Peyer's patch (tissue), 4 donors: Measurements from ENCODE around the gene APOL5. TPM values are rescaled to one million over a fixed set of nuclear protein-coding genes. Genes with fewer than 3 reads are reported as not detected.
"Not testable (repeated sequence)": the region's sequence is repeated elsewhere in the genome, so short reads cannot be mapped to it uniquely, and the experiment has no call there.

ENCODE experiments used
- DNase-seq, 3 donors: peaks; one replicate each; pipeline ENCODE4 v3.0.0-alpha.2; 2017 to 2019
- H3K27ac ChIP-seq, 4 donors: fragments of 200-600 bp; sonication (generic); one replicate each; pipeline ENCODE4 v1.5.1; 2016 to 2019
- H3K27me3 ChIP-seq, 2 donors: fragments of 200-600 bp; sonication (generic); one replicate each; pipeline ENCODE4 v1.5.1; 2019
- H3K36me3 ChIP-seq, 3 donors: fragments of 200-600 bp; sonication (generic); one replicate each; pipeline ENCODE4 v1.5.1; 2016 to 2019
- H3K4me1 ChIP-seq, 4 donors: fragments of 200-600 bp; sonication (generic); one replicate each; pipeline ENCODE4 v1.5.1; 2016 to 2019
- H3K4me3 ChIP-seq, 4 donors: fragments of 200-600 bp; sonication (generic); 1 replicate in 3 of 4; 2 replicates in 1 of 4; pipeline ENCODE4 v1.5.1; 2016 to 2019; ENCODE audit warnings: mild to moderate bottlenecking in 1 of 4
- H3K9me3 ChIP-seq, 4 donors: fragments of 200-600 bp; sonication (generic); one replicate each; pipeline ENCODE4 v1.5.1; 2016 to 2019; ENCODE audit warnings: mild to moderate bottlenecking in 1 of 4
- CTCF ChIP-seq, 6 experiments: fragments of 450-650 bp in 4 of 6; fragments of 200-600 bp in 2 of 6; sonication (generic) in 1 of 6; IDR thresholded peaks; one replicate each; pipeline ENCODE4 v1.5.1; 2017 to 2019; ENCODE audit warnings: antibody characterized with exemption in 6 of 6, mild to moderate bottlenecking in 3 of 6, moderate library complexity in 1 of 6
- POLR2A ChIP-seq, 2 donors: fragments of 450-650 bp; IDR thresholded peaks; one replicate each; pipeline ENCODE4 v1.5.1; 2017; ENCODE audit warnings: antibody characterized with exemption in 2 of 2, mild to moderate bottlenecking in 2 of 2, moderate library complexity in 2 of 2
- total RNA-seq, 4 donors: library from RNA; depleted of rRNA; stranded (reverse); fragments of >200 nt; gene quantifications; one replicate each; pipeline ENCODE4 v1.1.0, GENCODE V29; 2016

APOL5 gene, protein sequence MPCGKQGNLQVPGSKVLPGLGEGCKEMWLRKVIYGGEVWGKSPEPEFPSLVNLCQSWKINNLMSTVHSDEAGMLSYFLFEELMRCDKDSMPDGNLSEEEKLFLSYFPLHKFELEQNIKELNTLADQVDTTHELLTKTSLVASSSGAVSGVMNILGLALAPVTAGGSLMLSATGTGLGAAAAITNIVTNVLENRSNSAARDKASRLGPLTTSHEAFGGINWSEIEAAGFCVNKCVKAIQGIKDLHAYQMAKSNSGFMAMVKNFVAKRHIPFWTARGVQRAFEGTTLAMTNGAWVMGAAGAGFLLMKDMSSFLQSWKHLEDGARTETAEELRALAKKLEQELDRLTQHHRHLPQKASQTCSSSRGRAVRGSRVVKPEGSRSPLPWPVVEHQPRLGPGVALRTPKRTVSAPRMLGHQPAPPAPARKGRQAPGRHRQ
- not detected for total RNA-seq

- TF ChIP-seq CTCF (IDR thresholded peaks at IDR 0.05) = no peak
- TF ChIP-seq POLR2A (IDR thresholded peaks at IDR 0.05) = no peak
- no peak for DNase-seq
These were observed at the start of gene APOL5 for GRCh38 chr22:35717572-35717971. Gene APOL5 (plus strand): TSS chr22:35717872. CDS start chr22:35717872, 0 bp downstream.

GRCh38 chr22:35674335-35674734, 43.3 kb upstream of the APOL5 start:
- Histone ChIP-seq H3K27me3 (no peaks in the 10 kb centered on the region), H3K36me3 (no peaks in the 10 kb centered on the region), H3K27ac (no peak overlapping the region), H3K9me3 (no peaks in the 10 kb centered on the region), H3K4me1 (peaks cover 0 to 4% (median 0%) of the 10 kb centered on the region in 4 donors), H3K4me3 (no peak overlapping the region)
- TF ChIP-seq CTCF (IDR thresholded peaks at IDR 0.05) = no peak
- no peak for TF ChIP-seq POLR2A (IDR thresholded peaks at IDR 0.05)
- no peak for DNase-seq

More at GRCh38 chr22:35717572-35717971, at the start of gene APOL5:
- Histone ChIP-seq H3K27me3 (no peaks in the 10 kb centered on the region), H3K4me3 (no peak within 1 kb of the TSS), H3K9me3 (peaks cover 0 to 11% (median 0%) of the 10 kb centered on the region in 4 donors), H3K27ac (no peak within 1 kb of the TSS), H3K36me3 (no peaks in the 10 kb centered on the region), H3K4me1 (no peaks in the 10 kb centered on the region)

GRCh38 chr22:35676065-35676464, 41.6 kb upstream of the APOL5 start:
- H3K9me3 ChIP-seq, H3K27me3 ChIP-seq, DNase-seq, H3K4me3 ChIP-seq, H3K36me3 ChIP-seq, H3K4me1 ChIP-seq, H3K27ac ChIP-seq: not testable (repeated sequence)

- Histone ChIP-seq H3K27ac (no peak overlapping the region), H3K36me3 (no peaks in the 10 kb centered on the region), H3K4me1 (peaks cover 0 to 4% (median 0%) of the 10 kb centered on the region in 4 donors), H3K9me3 (no peaks in the 10 kb centered on the region), H3K4me3 (no peak overlapping the region), H3K27me3 (no peaks in the 10 kb centered on the region)
- no peak for DNase-seq
- TF ChIP-seq POLR2A (IDR thresholded peaks at IDR 0.05) (no peak), CTCF (IDR thresholded peaks at IDR 0.05) (no peak)
These were observed 40.0 kb upstream of the APOL5 start for GRCh38 chr22:35677460-35678187.

GRCh38 chr22:35678836-35679235, 38.8 kb upstream of the APOL5 start:
- Histone ChIP-seq H3K4me1 (peaks cover 0 to 4% (median 0%) of the 10 kb centered on the region in 4 donors), H3K9me3 (no peaks in the 10 kb centered on the region), H3K36me3 (no peaks in the 10 kb centered on the region), H3K27ac (no peak overlapping the region), H3K27me3 (no peaks in the 10 kb centered on the region), H3K4me3 (no peak overlapping the region)
- TF ChIP-seq CTCF (IDR thresholded peaks at IDR 0.05) (no peak), POLR2A (IDR thresholded peaks at IDR 0.05) (no peak)
- DNase-seq = no peak

DNA sequence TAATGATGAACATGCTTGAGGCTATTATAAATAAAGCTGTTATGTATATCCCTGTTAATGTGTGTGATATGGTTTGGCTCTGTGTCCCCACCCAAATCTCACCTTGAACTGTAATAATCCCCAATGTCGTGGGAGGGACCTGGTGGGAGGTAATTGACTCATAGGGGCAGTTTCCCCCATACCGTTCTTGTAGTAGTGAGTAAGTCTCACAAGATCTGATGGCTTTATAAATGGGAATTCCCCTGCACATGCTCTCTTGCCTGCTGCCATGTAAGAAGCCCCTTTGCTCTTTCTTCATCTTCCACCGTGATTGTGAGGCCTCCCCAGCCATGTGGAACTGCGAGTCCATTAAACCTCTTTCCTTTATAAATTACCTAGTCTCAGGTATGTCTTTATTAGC, 38.2 kb upstream of the APOL5 start:
- H3K27ac ChIP-seq, H3K27me3 ChIP-seq, H3K4me3 ChIP-seq, H3K9me3 ChIP-seq, DNase-seq, H3K36me3 ChIP-seq, H3K4me1 ChIP-seq: not testable (repeated sequence)
